ENCODE measurements around the gene RARS1. TPM values are rescaled to one million over a fixed set of nuclear protein-coding genes. Genes with fewer than 3 reads are reported as not detected.
A peak's percentile ranks its signal among the peaks of the same experiment; 100 is the strongest.

Gene RARS1
- 89.9 to 98.8 TPM (median 95.1 TPM) in 3 replicates for total RNA-seq (2021)
- Bru-seq, nascent RNA = percentile 87 among the genes with signal in this experiment
- long read RNA-seq, experiment 1, transcript RARS-201 (15 exons, 2,146 nt) = major isoform, 408 of 456 reads
- long read RNA-seq, experiment 1, partial matches to known transcripts = 29 of 456 reads
- long read RNA-seq, experiment 1, other reads (novel, unspliced or antisense) = 17 of 456 reads
- long read RNA-seq, experiment 2, transcript RARS-201 (15 exons, 2,146 nt) = major isoform, 63 of 121 reads
- long read RNA-seq, experiment 2, partial matches to known transcripts = 42 of 121 reads
- long read RNA-seq, experiment 2, other reads (novel, unspliced or antisense) = 15 of 121 reads
- long read RNA-seq, experiment 3, transcript RARS-209 (3 exons, 757 nt) = minor isoform, 8 of 540 reads
- long read RNA-seq, experiment 3, transcript RARS-201 (15 exons, 2,146 nt) = major isoform, 474 of 540 reads
- long read RNA-seq, experiment 3, partial matches to known transcripts = 28 of 540 reads
- long read RNA-seq, experiment 3, other reads (novel, unspliced or antisense) = 26 of 540 reads

- POLR2A ChIA-PET = no interaction called here
- CTCF ChIA-PET = interaction anchor here (0.6 to 1.0 kb wide), 5 partner anchors 9 to 1097 kb away, joined by 3 to 4 read pairs (median 3); partner anchors contain the start of gene SPDL1
- peak; percentile 98 for ATAC-seq
- H3K27me3 Mint-ChIP-seq (ENCODE audit: low read depth) = peaks cover 7% of the 10 kb centered on the region; the same call in 1 of the 2 replicates
- peaks cover 10% of the 10 kb centered on the region for H3K4me1 Mint-ChIP-seq
- H3K4me3 Mint-ChIP-seq = peak within 1 kb of the TSS; percentile 100
- H3K27ac Mint-ChIP-seq = peak within 1 kb of the TSS; percentile 88
- peaks cover 33% of the 10 kb centered on the region for H3K36me3 Mint-ChIP-seq
- peak; percentile 96 for DNase-seq (ENCODE audit: low spot score)
- no peaks in the 10 kb centered on the region for H3K9me3 Mint-ChIP-seq
- TF ChIP-seq ZNF425 (CRISPR knock-in tag; conservative IDR thresholded peaks at IDR 0.05) (no peak), ESRRA (CRISPR knock-in tag; IDR thresholded peaks at IDR 0.05; ENCODE audit: borderline replicate concordance) (peak; percentile 40; the same call in 1 of the 2 replicates), STAT6 (CRISPR knock-in tag; conservative IDR thresholded peaks at IDR 0.05; ENCODE audit: low read depth) (no peak), JUN (CRISPR knock-in tag; IDR thresholded peaks at IDR 0.05) (no peak), CTCF (IDR thresholded peaks at IDR 0.05) (peak; percentile 49; the same call in 1 of the 2 replicates), ZNF532 (CRISPR knock-in tag; IDR thresholded peaks at IDR 0.05; ENCODE audit: borderline replicate concordance) (no peak), GABPB1 (CRISPR knock-in tag; IDR thresholded peaks at IDR 0.05) (peak; percentile 90), TP53 (CRISPR knock-in tag; IDR thresholded peaks at IDR 0.05) (peak; percentile 84), TEAD1 (CRISPR knock-in tag; IDR thresholded peaks at IDR 0.05) (peak; percentile 84; the same call in 1 of the 2 replicates), ATF6 (CRISPR knock-in tag; IDR thresholded peaks at IDR 0.05) (no peak), ELF4 (CRISPR knock-in tag; IDR thresholded peaks at IDR 0.05; ENCODE audit: low read depth) (no peak), ZBTB21 (CRISPR knock-in tag; IDR thresholded peaks at IDR 0.05; ENCODE audit: borderline replicate concordance) (peak; percentile 89), USF2 (CRISPR knock-in tag; IDR thresholded peaks at IDR 0.05) (peak; percentile 46), FOXP4 (CRISPR knock-in tag; IDR thresholded peaks at IDR 0.05) (no peak), NR1H2 (CRISPR knock-in tag; IDR thresholded peaks at IDR 0.05) (no peak), E2F1 (CRISPR knock-in tag; IDR thresholded peaks at IDR 0.05) (no peak)
Measured at GRCh38 chr5:168486136-168486879, at the start of gene RARS1. Gene RARS1 (plus strand): TSS chr5:168486471. CDS start chr5:168486499, 28 bp downstream.
